T-helper 17 cell (primary cell): Measurements from ENCODE around the gene ROR2. TPM values are rescaled to one million over a fixed set of nuclear protein-coding genes. Genes with fewer than 3 reads are reported as not detected.

Experiments used
- ATAC-seq: fragments of 150-1000 bp; cut with Tn5 transposase; 2 replicates; pipeline ENCODE4 v1.10.0; 2021; ENCODE audit warnings: mild to moderate bottlenecking, moderate library complexity
- DNase-seq, 3 donors: peaks; one replicate each; pipeline versions ENCODE4 v3.0.0 to v3.0.0-alpha.2; 2020 to 2021
- H3K9me3 ChIP-seq: one replicate; pipeline ENCODE4 v1.7.0; 2013; ENCODE audit warnings: low read length, mild to moderate bottlenecking; ENCODE audit not compliant: control insufficient read depth, poor library complexity, severe bottlenecking
- H3K27ac Mint-ChIP-seq: one replicate; pipeline ENCODE4 v1.8.0; 2022; ENCODE audit warnings: mild to moderate bottlenecking, moderate library complexity, mixed read lengths
- H3K27me3 Mint-ChIP-seq: one replicate; pipeline ENCODE4 v1.8.0; 2022; ENCODE audit warnings: mixed read lengths
- H3K36me3 Mint-ChIP-seq: one replicate; pipeline ENCODE4 v1.8.0; 2022; ENCODE audit warnings: low read depth, mixed read lengths
- H3K4me1 Mint-ChIP-seq: one replicate; pipeline ENCODE4 v1.8.0; 2022; ENCODE audit warnings: mild to moderate bottlenecking, mixed read lengths
- H3K4me3 Mint-ChIP-seq: one replicate; pipeline ENCODE4 v1.8.0; 2022; ENCODE audit warnings: mild to moderate bottlenecking, moderate library complexity, mixed read lengths
- total RNA-seq, 4 donors: library from RNA in 2 of 4; stranded (reverse) in 2 of 4; gene quantifications; one replicate each; pipeline ENCODE4 v1.2.3 and lab custom pipeline; 2022 to 2026

Gene ROR2
- total RNA-seq, 2 donors from 2014 or later = 0.22 to 0.37 TPM

DNA sequence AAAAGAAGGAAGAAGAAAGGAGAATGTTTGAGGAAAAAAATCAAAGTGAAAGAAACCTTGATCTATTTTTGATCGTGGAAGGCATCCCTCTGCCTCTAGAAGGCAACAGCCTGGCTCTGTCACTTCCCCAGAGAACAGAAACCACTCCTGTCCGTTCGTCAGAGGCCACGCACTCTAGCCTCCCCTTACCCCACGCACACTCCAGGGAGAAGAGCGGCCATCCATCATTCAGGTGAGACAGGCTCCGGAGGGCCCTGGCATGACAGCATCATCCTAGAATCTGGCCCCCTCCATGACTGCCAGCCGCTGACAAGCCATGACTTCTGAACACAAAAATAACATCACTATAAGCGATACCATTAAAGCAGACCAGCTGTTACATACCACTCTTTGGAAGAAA, 135.8 kb downstream of the ROR2 start:
- H3K27ac Mint-ChIP-seq = no peak overlapping the region
- no peak for DNase-seq
- no peaks in the 10 kb centered on the region for H3K36me3 Mint-ChIP-seq
- H3K4me1 Mint-ChIP-seq = peaks cover 8% of the 10 kb centered on the region
- H3K27me3 Mint-ChIP-seq = peaks cover 5% of the 10 kb centered on the region
- no peak overlapping the region for H3K4me3 Mint-ChIP-seq
- no peaks in the 10 kb centered on the region for H3K9me3 ChIP-seq
- ATAC-seq = no peak

DNA sequence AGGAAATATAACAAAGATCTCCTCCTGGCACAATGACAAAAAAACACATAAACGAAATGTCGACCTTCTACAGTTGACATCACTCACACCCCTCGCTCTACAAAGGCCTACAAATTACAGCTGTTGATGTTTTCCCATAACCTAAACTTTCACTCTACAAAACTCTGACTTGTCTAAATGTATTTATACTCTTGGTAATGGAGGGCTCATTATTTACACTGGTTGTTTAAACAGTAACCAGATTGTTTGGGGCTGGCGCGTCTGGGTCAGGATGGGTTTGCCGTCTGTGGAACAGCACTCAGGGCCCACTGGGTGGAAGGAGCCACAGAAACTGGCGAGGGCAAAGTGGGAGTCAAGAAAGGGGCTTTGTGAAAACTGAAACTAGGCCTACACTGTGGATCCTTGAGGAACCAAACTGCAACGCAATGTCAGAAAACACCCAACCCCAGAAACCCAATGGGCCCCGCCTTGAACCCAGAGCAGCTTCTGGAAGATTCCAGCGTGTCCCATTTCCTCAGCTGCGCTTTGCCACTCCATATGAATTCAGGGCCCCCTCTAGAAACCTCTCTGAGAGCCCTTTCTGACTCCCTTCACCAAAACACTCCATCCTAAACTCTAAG, 136.7 kb downstream of the ROR2 start:
- Mint-ChIP-seq H3K36me3 (no peaks in the 10 kb centered on the region), H3K4me1 (peaks cover 10% of the 10 kb centered on the region), H3K27ac (no peak overlapping the region), H3K27me3 (peaks cover 11% of the 10 kb centered on the region), H3K4me3 (no peak overlapping the region)
- no peaks in the 10 kb centered on the region for H3K9me3 ChIP-seq
- DNase-seq (no peak), ATAC-seq (no peak)

DNA sequence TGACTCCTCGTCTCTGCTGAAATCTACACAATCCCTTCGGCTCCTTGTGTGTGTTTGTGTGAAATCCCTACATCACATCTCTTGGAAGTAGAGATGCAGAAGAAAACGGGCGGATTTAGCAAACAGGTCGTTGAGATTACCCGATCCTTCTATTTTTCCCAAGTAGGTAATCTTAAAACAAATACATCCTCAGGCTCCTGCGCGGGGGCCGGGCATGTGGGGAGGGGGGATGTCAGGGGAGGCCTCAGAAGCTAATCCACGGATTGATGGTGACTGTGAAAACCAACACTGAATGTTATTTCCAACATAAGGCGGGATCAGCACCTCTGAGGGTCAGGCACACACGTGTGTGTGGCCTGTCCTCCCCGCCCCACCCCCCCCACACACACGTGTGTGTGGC, 137.8 kb downstream of the ROR2 start:
- H3K27me3 Mint-ChIP-seq = peaks cover 16% of the 10 kb centered on the region
- H3K27ac Mint-ChIP-seq = no peak overlapping the region
- no peak overlapping the region for H3K4me3 Mint-ChIP-seq
- ATAC-seq (no peak), DNase-seq (no peak)
- H3K4me1 Mint-ChIP-seq = peaks cover 10% of the 10 kb centered on the region
- H3K9me3 ChIP-seq = no peaks in the 10 kb centered on the region
- no peaks in the 10 kb centered on the region for H3K36me3 Mint-ChIP-seq

- H3K4me1 Mint-ChIP-seq = peaks cover 10% of the 10 kb centered on the region
- H3K9me3 ChIP-seq = no peaks in the 10 kb centered on the region
- no peaks in the 10 kb centered on the region for H3K36me3 Mint-ChIP-seq
- no peak overlapping the region for H3K4me3 Mint-ChIP-seq
- no peak overlapping the region for H3K27ac Mint-ChIP-seq
- no peak for DNase-seq
- H3K27me3 Mint-ChIP-seq = peaks cover 17% of the 10 kb centered on the region
- no peak for ATAC-seq
Measured at GRCh38 chr9:91811024-91811909, 138.8 kb downstream of the ROR2 start.

GRCh38 chr9:91810286-91810905, 139.6 kb downstream of the ROR2 start:
- no peaks in the 10 kb centered on the region for H3K9me3 ChIP-seq
- H3K36me3 Mint-ChIP-seq = no peaks in the 10 kb centered on the region
- H3K4me1 Mint-ChIP-seq = peaks cover 10% of the 10 kb centered on the region
- DNase-seq = no peak
- H3K27me3 Mint-ChIP-seq = peaks cover 25% of the 10 kb centered on the region
- no peak overlapping the region for H3K4me3 Mint-ChIP-seq
- ATAC-seq = no peak
- no peak overlapping the region for H3K27ac Mint-ChIP-seq

GRCh38 chr9:91809581-91810285, 140.3 kb downstream of the ROR2 start:
- Mint-ChIP-seq H3K36me3 (no peaks in the 10 kb centered on the region), H3K4me1 (peaks cover 10% of the 10 kb centered on the region), H3K27me3 (peaks cover 28% of the 10 kb centered on the region), H3K4me3 (no peak overlapping the region), H3K27ac (no peak overlapping the region)
- ATAC-seq (no peak), DNase-seq (no peak)
- H3K9me3 ChIP-seq = no peaks in the 10 kb centered on the region

GRCh38 chr9:91807643-91808246, 142.3 kb downstream of the ROR2 start:
- Mint-ChIP-seq H3K27me3 (peaks cover 35% of the 10 kb centered on the region), H3K36me3 (no peaks in the 10 kb centered on the region), H3K27ac (no peak overlapping the region), H3K4me3 (no peak overlapping the region), H3K4me1 (peaks cover 2% of the 10 kb centered on the region)
- no peak for DNase-seq
- no peak for ATAC-seq
- no peaks in the 10 kb centered on the region for H3K9me3 ChIP-seq

DNA sequence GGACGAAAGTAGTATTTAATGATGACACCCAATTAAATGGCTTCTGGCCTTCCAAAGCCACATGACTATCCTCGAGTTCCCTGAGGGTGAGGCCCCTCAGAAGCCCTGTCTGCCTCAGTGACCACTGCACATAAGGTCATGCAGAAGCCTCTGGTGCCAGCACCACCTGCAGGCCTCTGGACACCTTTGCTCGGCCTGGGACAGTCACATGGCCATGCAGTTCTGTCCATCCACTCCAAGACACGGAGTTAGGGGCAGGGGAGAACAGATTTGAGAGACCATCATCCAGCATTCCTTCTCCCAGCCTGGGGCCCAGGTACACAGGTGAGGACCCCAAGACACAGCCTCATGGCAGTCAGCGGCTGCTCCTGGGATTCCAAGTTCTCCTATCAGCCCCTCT, 145.0 kb downstream of the ROR2 start:
- H3K9me3 ChIP-seq = no peaks in the 10 kb centered on the region
- ATAC-seq = no peak
- peak overlapping the region; percentile 32 for H3K27ac Mint-ChIP-seq
- peaks cover 4% of the 10 kb centered on the region for H3K4me1 Mint-ChIP-seq
- H3K4me3 Mint-ChIP-seq = no peak overlapping the region
- no peaks in the 10 kb centered on the region for H3K36me3 Mint-ChIP-seq
- H3K27me3 Mint-ChIP-seq = peaks cover 35% of the 10 kb centered on the region
- DNase-seq = no peak

DNA sequence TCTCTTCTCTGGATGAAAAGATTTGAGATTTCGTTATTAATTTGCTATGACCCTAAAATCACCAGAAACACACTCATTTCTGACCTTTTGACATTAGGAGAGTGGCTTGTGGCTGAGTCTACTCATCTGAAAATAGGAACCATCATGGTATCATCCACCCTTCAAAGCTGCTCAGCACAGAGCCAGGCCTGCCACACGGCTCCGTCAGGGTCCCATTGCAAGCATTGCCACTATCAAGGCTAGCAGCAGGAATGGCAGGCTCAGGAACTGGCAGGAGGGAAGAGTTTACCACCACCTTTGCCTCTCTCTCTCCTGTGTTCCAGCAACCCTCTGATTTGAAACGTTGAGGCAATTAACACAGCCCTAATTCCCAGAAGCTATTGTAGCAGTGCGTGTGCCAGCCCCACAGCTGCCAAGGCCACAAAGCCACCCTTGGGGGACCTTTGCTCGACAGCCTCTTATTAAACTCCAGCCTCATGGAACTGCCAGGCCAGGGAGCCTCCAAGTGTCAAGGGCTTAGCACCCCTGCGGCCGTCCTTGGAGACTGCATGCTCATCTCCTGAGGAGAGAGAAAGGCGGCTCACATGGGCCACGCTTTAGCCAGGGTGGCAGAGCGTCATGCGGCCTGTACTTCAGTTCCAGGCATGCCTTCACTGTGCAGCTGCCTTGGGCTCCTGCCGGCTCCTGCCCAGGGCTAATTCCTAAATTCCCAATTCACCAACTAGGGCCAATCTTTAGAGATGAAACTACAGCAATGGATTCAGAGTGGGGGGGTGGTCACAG, 145.9 kb downstream of the ROR2 start:
- H3K9me3 ChIP-seq = no peaks in the 10 kb centered on the region
- Mint-ChIP-seq H3K4me1 (peaks cover 7% of the 10 kb centered on the region), H3K27me3 (peaks cover 30% of the 10 kb centered on the region), H3K4me3 (no peak overlapping the region), H3K27ac (no peak overlapping the region), H3K36me3 (no peaks in the 10 kb centered on the region)
- no peak for DNase-seq
- no peak for ATAC-seq

- no peak for ATAC-seq
Measured at GRCh38 chr9:91803151-91803940, 146.7 kb downstream of the ROR2 start.

GRCh38 chr9:91802391-91802790, 147.6 kb downstream of the ROR2 start:
- no peak for DNase-seq
- no peaks in the 10 kb centered on the region for H3K9me3 ChIP-seq
- peaks cover 19% of the 10 kb centered on the region for H3K27me3 Mint-ChIP-seq
- no peak overlapping the region for H3K4me3 Mint-ChIP-seq
- H3K27ac Mint-ChIP-seq = no peak overlapping the region
- peaks cover 12% of the 10 kb centered on the region for H3K4me1 Mint-ChIP-seq
- no peaks in the 10 kb centered on the region for H3K36me3 Mint-ChIP-seq
- ATAC-seq = no peak

More at GRCh38 chr9:91803151-91803940, 146.7 kb downstream of the ROR2 start:
- H3K27me3 Mint-ChIP-seq = peaks cover 25% of the 10 kb centered on the region
- no peaks in the 10 kb centered on the region for H3K9me3 ChIP-seq
- no peak overlapping the region for H3K4me3 Mint-ChIP-seq
- DNase-seq = no peak
- no peak overlapping the region for H3K27ac Mint-ChIP-seq
- H3K36me3 Mint-ChIP-seq = no peaks in the 10 kb centered on the region
- H3K4me1 Mint-ChIP-seq = peaks cover 12% of the 10 kb centered on the region
